8988T (cell line): ENCODE measurements around the gene FCAMR.

Source experiments
- DNase-seq: peaks from one replicate; pipeline ENCODE4 v3.0.0; 2011

The FCAMR gene

GRCh38 chr1:206955476-206956451, 14.5 kb downstream of the FCAMR start:
- no peak for DNase-seq

- DNase-seq, result no peak
These were observed 15.6 kb downstream of the FCAMR start for GRCh38 chr1:206954459-206955342.

- no peak for DNase-seq
These were observed 16.6 kb downstream of the FCAMR start for GRCh38 chr1:206953626-206954025.

GRCh38 chr1:206953126-206953525, 17.1 kb downstream of the FCAMR start:
- DNase-seq, result no peak

- no peak for DNase-seq
These were observed 18.1 kb downstream of the FCAMR start for GRCh38 chr1:206952171-206952570.

GRCh38 chr1:206951318-206952100, 18.8 kb downstream of the FCAMR start:
- DNase-seq, result no peak

GRCh38 chr1:206949641-206950040, 20.6 kb downstream of the FCAMR start:
- DNase-seq, result no peak

- no peak for DNase-seq
These were observed 21.1 kb downstream of the FCAMR start for GRCh38 chr1:206949208-206949607.

GRCh38 chr1:206947255-206947654, 23.0 kb downstream of the FCAMR start:
- no peak for DNase-seq

GRCh38 chr1:206946261-206946660, 24.0 kb downstream of the FCAMR start, which contains the start of gene PIGR:
TSS of gene PIGR (minus strand) at chr1:206946466. CDS start at chr1:206940531, 5,935 bp downstream.
- DNase-seq, result no peak

- DNase-seq, result no peak
These were observed 24.5 kb downstream of the FCAMR start for GRCh38 chr1:206945779-206946178.

- no peak for DNase-seq
These were observed 25.6 kb downstream of the FCAMR start for GRCh38 chr1:206944703-206945102.

GRCh38 chr1:206941766-206942418, 28.4 kb downstream of the FCAMR start:
- DNase-seq, result no peak

- no peak for DNase-seq
These were observed 29.7 kb downstream of the FCAMR start for GRCh38 chr1:206940588-206940936.

GRCh38 chr1:206939841-206940587, 30.2 kb downstream of the FCAMR start:
- no peak for DNase-seq

GRCh38 chr1:206939131-206939530, 31.1 kb downstream of the FCAMR start:
- DNase-seq, result no peak

- no peak for DNase-seq
These were observed 32.8 kb downstream of the FCAMR start for GRCh38 chr1:206937425-206937824.

GRCh38 chr1:206935491-206936067, 34.7 kb downstream of the FCAMR start:
- peak; percentile 52 for DNase-seq

GRCh38 chr1:206933333-206933945, 36.8 kb downstream of the FCAMR start:
- peak; percentile 56 for DNase-seq

- no peak for DNase-seq
These were observed 38.1 kb downstream of the FCAMR start for GRCh38 chr1:206932177-206932576.

GRCh38 chr1:206931709-206932108, 38.6 kb downstream of the FCAMR start:
- DNase-seq, result peak; percentile 31
